K562 (cell line): Measurements from ENCODE around the gene SGO1. TPM values are rescaled to one million over a fixed set of nuclear protein-coding genes. Genes with fewer than 3 reads are reported as not detected.
A peak's percentile ranks its signal among the peaks of the same experiment; 100 is the strongest.

Experiments used
- CBFB ChIP-seq: sonication (generic); formaldehyde crosslinking; IDR thresholded peaks from 2 replicates; pipeline ENCODE4 v1.4.0; 2020; ENCODE audit warnings: mild to moderate bottlenecking, missing genetic modification reagents
- CBX2 ChIP-seq: fragments of 200-600 bp; sonication (generic); IDR thresholded peaks from one replicate; pipeline ENCODE4 v1.6.1; 2012; ENCODE audit warnings: mild to moderate bottlenecking, low read length, inconsistent platforms; ENCODE audit not compliant: insufficient read depth, poor library complexity, severe bottlenecking
- ETV1 ChIP-seq: fragments of 450-650 bp; conservative IDR thresholded peaks from 2 replicates; pipeline ENCODE4 v1.6.1; 2016; ENCODE audit warnings: missing genetic modification characterization, control low read depth, low read depth, missing compliant biosample characterization
- ETV6 ChIP-seq, 3 experiments: fragments of 150-350 bp in 1 of 3; sonication (generic) in 1 of 3; formaldehyde crosslinking in 1 of 3; IDR thresholded peaks; 2 replicates each; pipeline versions ENCODE4 v1.6.1 to v1.8.0; 2014 to 2022; ENCODE audit warnings: borderline replicate concordance in 2 of 3, low read depth in 2 of 3, antibody characterized with exemption in 1 of 3, low read length in 1 of 3, mild to moderate bottlenecking in 1 of 3, missing genetic modification reagents in 1 of 3
- FOXA1 ChIP-seq: fragments of 450-650 bp; IDR thresholded peaks from 2 replicates; pipeline ENCODE4 v1.6.1; 2016; ENCODE audit warnings: mild to moderate bottlenecking, borderline replicate concordance
- FOXA3 ChIP-seq, 2 experiments: fragments of 450-650 bp in 1 of 2; sonication (generic) in 1 of 2; formaldehyde crosslinking; IDR thresholded peaks in 1 of 2; conservative IDR thresholded peaks in 1 of 2; 2 replicates each; pipeline versions ENCODE4 v1.4.0 to v1.8.0; 2020 to 2022; ENCODE audit warnings: mild to moderate bottlenecking in 2 of 2, missing genetic modification reagents in 1 of 2
- FOXJ2 ChIP-seq: fragments of 200-800 bp; sonication (Bioruptor generic); IDR thresholded peaks from 2 replicates; pipeline ENCODE4 v1.6.1; 2016; ENCODE audit warnings: missing genetic modification characterization, missing compliant biosample characterization
- FOXP1 ChIP-seq: sonication (generic); formaldehyde crosslinking; IDR thresholded peaks from 2 replicates; pipeline ENCODE4 v1.8.0; 2022; ENCODE audit warnings: mild to moderate bottlenecking, missing genetic modification reagents
- GABPA ChIP-seq: fragments of 200-800 bp; sonication (Bioruptor generic); conservative IDR thresholded peaks from 2 replicates; pipeline ENCODE4 v1.6.1; 2016; ENCODE audit warnings: low read depth, missing genetic modification characterization, missing compliant biosample characterization
- KDM1A ChIP-seq, 2 experiments: fragments of 450-650 bp; IDR thresholded peaks; 2 replicates each; pipeline ENCODE4 v1.6.1; 2016; ENCODE audit warnings: mild to moderate bottlenecking in 2 of 2
- NFE2L1 ChIP-seq: fragments of 450-650 bp; IDR thresholded peaks from 2 replicates; pipeline ENCODE4 v1.6.1; 2016; ENCODE audit warnings: missing genetic modification characterization, low read depth, mild to moderate bottlenecking, missing compliant biosample characterization, moderate library complexity, borderline replicate concordance
- NR2C2 ChIP-seq, 2 experiments: fragments of 200-800 bp in 1 of 2; sonication (Bioruptor generic) in 1 of 2; sonication (generic) in 1 of 2; formaldehyde crosslinking in 1 of 2; IDR thresholded peaks; 2 replicates each; pipeline versions ENCODE4 v1.6.1 to v1.8.0; 2016 to 2022; ENCODE audit warnings: mild to moderate bottlenecking in 1 of 2, missing compliant biosample characterization in 1 of 2, missing genetic modification characterization in 1 of 2, missing genetic modification reagents in 1 of 2
- POLR2AphosphoS5 ChIP-seq: IDR thresholded peaks from 2 replicates; pipeline ENCODE4 v1.6.1; 2011; ENCODE audit warnings: mild to moderate bottlenecking, low read depth, low read length, moderate library complexity; ENCODE audit not compliant: control insufficient read depth, insufficient read depth
- RCOR1 ChIP-seq, 2 experiments: IDR thresholded peaks; 2 replicates each; pipeline ENCODE4 v1.6.1; 2012; ENCODE audit warnings: low read depth in 2 of 2, low read length in 2 of 2, borderline replicate concordance in 1 of 2, improper control_type of control experiment in 1 of 2
- TRIM24 ChIP-seq, 2 experiments: fragments of 450-650 bp; IDR thresholded peaks; 2 replicates each; pipeline ENCODE4 v1.6.1; 2016
- ZNF12 ChIP-seq: sonication (generic); formaldehyde crosslinking; IDR thresholded peaks from 2 replicates; pipeline ENCODE4 v1.4.0; 2020; ENCODE audit warnings: mild to moderate bottlenecking, missing genetic modification reagents
- ZNF57 ChIP-seq: fragments of 450-650 bp; formaldehyde crosslinking; IDR thresholded peaks from 2 replicates; pipeline ENCODE4 v1.4.0; 2020; ENCODE audit warnings: mild to moderate bottlenecking, moderate library complexity
- polyA plus RNA-seq, 8 experiments: library from polyadenylated mRNA; depleted of rRNA in 4 of 8; stranded (reverse) in 5 of 8; unstranded in 3 of 8; fragments of >200 nt; fragmentation: Nextera tagmentation in 2 of 8; fragmentation: Illumina TruSeq in 1 of 8; extraction: Ambion mirVana in 2 of 8; extraction: Trizol in 1 of 8; gene quantifications; 2 replicates each; pipeline versions ENCODE4 v1.2.1 to v1.2.3, GENCODE V29; 2011 to 2014; ENCODE audit warnings: inconsistent platforms in 1 of 8, missing spikeins in 1 of 8
- total RNA-seq, 7 experiments: library from RNA; depleted of rRNA in 6 of 7; stranded (reverse); fragments of >200 nt in 6 of 7; fragmentation: Illumina TruSeq in 2 of 7; extraction: Trizol in 2 of 7; gene quantifications; 2 replicates each; pipeline versions ENCODE4 v1.2.1 to v1.2.3, GENCODE V29; 2011 to 2021; ENCODE audit warnings: low replicate concordance in 1 of 7
- TF ChIP-seq, protein P1 (sequence below): sonication (generic); formaldehyde crosslinking; IDR thresholded peaks from 2 replicates; pipeline ENCODE4 v1.8.1; 2023; ENCODE audit warnings: mild to moderate bottlenecking, missing genetic modification reagents
- TF ChIP-seq, protein P2 (sequence below): IDR thresholded peaks from 3 replicates; pipeline ENCODE4 v1.6.1; 2011; ENCODE audit warnings: borderline replicate concordance, mild to moderate bottlenecking; ENCODE audit not compliant: insufficient read length, insufficient read depth
- TF ChIP-seq, protein P3 (sequence below): fragments of 450-650 bp; IDR thresholded peaks from 2 replicates; pipeline ENCODE4 v1.6.1; 2016

SGO1 gene
- total and polyA plus RNA-seq, 9 of the 15 experiments (the other 6 are each of a cell fraction or from before 2014, with no cell fraction given): 13.7 to 57.3 (median 28.2) TPM

DNA sequence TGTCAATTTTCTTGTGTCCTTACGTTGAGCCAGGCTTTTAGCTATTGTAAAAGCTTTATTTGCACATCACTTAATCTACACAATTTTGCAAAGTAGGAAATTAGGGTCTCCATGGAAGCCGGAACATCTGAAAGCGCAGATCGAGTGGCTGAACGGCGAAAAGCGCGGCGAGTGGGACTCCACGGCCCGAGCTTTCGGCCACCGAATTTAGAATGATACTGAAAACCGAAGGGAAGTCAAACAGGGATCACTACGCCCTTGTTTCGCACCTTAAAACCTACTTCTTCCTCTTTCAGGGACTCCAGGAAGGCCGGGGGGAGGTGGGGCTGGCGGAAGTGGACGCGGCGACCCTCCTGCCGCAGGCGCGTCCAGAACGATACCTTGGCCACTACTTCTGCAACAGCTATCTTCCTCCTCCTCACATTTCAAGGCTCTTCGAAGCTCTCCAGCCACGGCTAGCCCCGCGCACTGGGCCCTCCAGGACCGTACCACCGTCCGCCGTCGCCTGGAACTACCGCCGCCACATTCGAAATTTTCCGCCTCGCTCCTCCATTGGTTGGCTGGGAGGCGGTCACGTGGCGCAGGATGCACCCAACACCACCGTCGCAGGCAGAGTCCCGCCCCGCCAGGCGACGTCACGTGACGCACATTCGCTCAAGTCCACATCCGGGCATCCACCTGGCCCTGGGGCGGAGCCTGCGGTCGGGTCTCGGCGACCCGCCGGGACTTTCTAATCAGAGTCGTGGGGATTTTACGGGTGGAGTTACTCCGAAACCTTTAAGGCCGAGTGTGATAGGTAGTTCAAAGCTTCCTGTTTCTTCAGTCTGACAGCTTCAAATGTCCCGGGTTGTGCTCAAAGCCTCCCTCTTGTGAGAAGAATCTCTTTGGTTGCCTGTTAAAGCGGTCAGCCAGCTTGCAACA is at the start of gene SGO1 (continued):
- TF ChIP-seq POLR2AphosphoS5: peak; percentile 89
- TF ChIP-seq CBFB: peak; percentile 55; the same call in 1 of the 2 replicates
- TF ChIP-seq FOXA3 (CRISPR knock-in tag; conservative IDR thresholded peaks at IDR 0.05 in 1 of 2, IDR thresholded peaks at IDR 0.05 in 1 of 2): peak in 1 of 2 experiments; percentile 70; a peak in 1 of 4 replicates
- no peak for TF ChIP-seq TRIM24 (IDR thresholded peaks at IDR 0.05)
- TF ChIP-seq, protein P1, sequence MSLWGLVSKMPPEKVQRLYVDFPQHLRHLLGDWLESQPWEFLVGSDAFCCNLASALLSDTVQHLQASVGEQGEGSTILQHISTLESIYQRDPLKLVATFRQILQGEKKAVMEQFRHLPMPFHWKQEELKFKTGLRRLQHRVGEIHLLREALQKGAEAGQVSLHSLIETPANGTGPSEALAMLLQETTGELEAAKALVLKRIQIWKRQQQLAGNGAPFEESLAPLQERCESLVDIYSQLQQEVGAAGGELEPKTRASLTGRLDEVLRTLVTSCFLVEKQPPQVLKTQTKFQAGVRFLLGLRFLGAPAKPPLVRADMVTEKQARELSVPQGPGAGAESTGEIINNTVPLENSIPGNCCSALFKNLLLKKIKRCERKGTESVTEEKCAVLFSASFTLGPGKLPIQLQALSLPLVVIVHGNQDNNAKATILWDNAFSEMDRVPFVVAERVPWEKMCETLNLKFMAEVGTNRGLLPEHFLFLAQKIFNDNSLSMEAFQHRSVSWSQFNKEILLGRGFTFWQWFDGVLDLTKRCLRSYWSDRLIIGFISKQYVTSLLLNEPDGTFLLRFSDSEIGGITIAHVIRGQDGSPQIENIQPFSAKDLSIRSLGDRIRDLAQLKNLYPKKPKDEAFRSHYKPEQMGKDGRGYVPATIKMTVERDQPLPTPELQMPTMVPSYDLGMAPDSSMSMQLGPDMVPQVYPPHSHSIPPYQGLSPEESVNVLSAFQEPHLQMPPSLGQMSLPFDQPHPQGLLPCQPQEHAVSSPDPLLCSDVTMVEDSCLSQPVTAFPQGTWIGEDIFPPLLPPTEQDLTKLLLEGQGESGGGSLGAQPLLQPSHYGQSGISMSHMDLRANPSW (CRISPR knock-in tag): peak; percentile 84; the same call in 1 of the 2 replicates
- TF ChIP-seq KDM1A (IDR thresholded peaks at IDR 0.05): peak in 1 of 2 experiments; percentile 46; a peak in 1 of 4 replicates
- TF ChIP-seq, protein P2, sequence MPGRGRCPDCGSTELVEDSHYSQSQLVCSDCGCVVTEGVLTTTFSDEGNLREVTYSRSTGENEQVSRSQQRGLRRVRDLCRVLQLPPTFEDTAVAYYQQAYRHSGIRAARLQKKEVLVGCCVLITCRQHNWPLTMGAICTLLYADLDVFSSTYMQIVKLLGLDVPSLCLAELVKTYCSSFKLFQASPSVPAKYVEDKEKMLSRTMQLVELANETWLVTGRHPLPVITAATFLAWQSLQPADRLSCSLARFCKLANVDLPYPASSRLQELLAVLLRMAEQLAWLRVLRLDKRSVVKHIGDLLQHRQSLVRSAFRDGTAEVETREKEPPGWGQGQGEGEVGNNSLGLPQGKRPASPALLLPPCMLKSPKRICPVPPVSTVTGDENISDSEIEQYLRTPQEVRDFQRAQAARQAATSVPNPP: no peak
- TF ChIP-seq CBX2: no peak
- peak; percentile 81 for TF ChIP-seq ETV1
- TF ChIP-seq FOXA1: no peak
- TF ChIP-seq NR2C2 (CRISPR knock-in tag; IDR thresholded peaks at IDR 0.05): peak; percentile 73; the same call in 1 of the 2 replicates
- peak; percentile 73 for TF ChIP-seq NR2C2 (tag; IDR thresholded peaks at IDR 0.05)
- TF ChIP-seq, protein P3, sequence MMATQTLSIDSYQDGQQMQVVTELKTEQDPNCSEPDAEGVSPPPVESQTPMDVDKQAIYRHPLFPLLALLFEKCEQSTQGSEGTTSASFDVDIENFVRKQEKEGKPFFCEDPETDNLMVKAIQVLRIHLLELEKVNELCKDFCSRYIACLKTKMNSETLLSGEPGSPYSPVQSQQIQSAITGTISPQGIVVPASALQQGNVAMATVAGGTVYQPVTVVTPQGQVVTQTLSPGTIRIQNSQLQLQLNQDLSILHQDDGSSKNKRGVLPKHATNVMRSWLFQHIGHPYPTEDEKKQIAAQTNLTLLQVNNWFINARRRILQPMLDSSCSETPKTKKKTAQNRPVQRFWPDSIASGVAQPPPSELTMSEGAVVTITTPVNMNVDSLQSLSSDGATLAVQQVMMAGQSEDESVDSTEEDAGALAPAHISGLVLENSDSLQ: peak; percentile 86
- no peak for TF ChIP-seq NFE2L1 (tag)
- peak; percentile 80 for TF ChIP-seq FOXJ2 (tag)
- TF ChIP-seq ZNF12: no peak
- TF ChIP-seq FOXP1 (CRISPR knock-in tag): 0 out of 2 replicates have a peak, but pooled peaks have one; percentile 74
- no peak for TF ChIP-seq ZNF57 (CRISPR knock-in tag)
- peak; percentile 75 for TF ChIP-seq GABPA (tag)
- TF ChIP-seq ETV6 (IDR thresholded peaks at IDR 0.05; ENCODE audit: borderline replicate concordance in 1 of 2, low read depth in 2 of 2, low read length in 1 of 2): no peak; a peak in 2 of 4 replicates
- no peak for TF ChIP-seq ETV6 (CRISPR knock-in tag; IDR thresholded peaks at IDR 0.05; ENCODE audit: borderline replicate concordance)
- TF ChIP-seq RCOR1 (IDR thresholded peaks at IDR 0.05; ENCODE audit: borderline replicate concordance in 1 of 2, low read depth in 2 of 2, low read length in 2 of 2): peak in 1 of 2 experiments; percentile 87; a peak in 1 of 4 replicates
